Aorta (tissue), 5 donors: ENCODE measurements around the gene ZNF296. TPM values are rescaled to one million over a fixed set of nuclear protein-coding genes. Genes with fewer than 3 reads are reported as not detected.

Source experiments
- ATAC-seq: fragments of 200-7000 bp; cut with Tn5 transposase; one replicate; pipeline ENCODE4 v1.9.1; 2022; ENCODE audit warnings: moderate library complexity; ENCODE audit not compliant: low FRiP score
- DNase-seq, 2 donors: peaks; one replicate each; pipeline ENCODE4 v3.0.0-alpha.2; 2020
- H3K27ac ChIP-seq, 2 donors: one replicate each; pipeline ENCODE4 v1.5.1; 2013; ENCODE audit warnings: low read length in 2 of 2, mild to moderate bottlenecking in 2 of 2, moderate library complexity in 2 of 2, control low read depth in 1 of 2, inconsistent platforms in 1 of 2, low read depth in 1 of 2
- H3K27me3 ChIP-seq, 2 donors: one replicate each; pipeline ENCODE4 v1.6.1; 2013; ENCODE audit warnings: control low read depth in 1 of 2, low read length in 1 of 2, mild to moderate bottlenecking in 1 of 2, moderate library complexity in 1 of 2; ENCODE audit not compliant: insufficient read depth in 2 of 2, control insufficient read depth in 1 of 2
- H3K36me3 ChIP-seq, 2 donors: one replicate each; pipeline ENCODE4 v1.6.1; 2013; ENCODE audit warnings: control low read depth in 1 of 2, low read length in 1 of 2, mild to moderate bottlenecking in 1 of 2; ENCODE audit not compliant: insufficient read depth in 2 of 2, control insufficient read depth in 1 of 2
- H3K4me1 ChIP-seq, 2 donors: one replicate each; pipeline ENCODE4 v1.6.1; 2013; ENCODE audit warnings: low read length in 2 of 2, control low read depth in 1 of 2, mild to moderate bottlenecking in 1 of 2, moderate library complexity in 1 of 2; ENCODE audit not compliant: insufficient read depth in 2 of 2, control insufficient read depth in 1 of 2
- H3K4me3 ChIP-seq, 2 donors: one replicate each; pipeline ENCODE4 v1.5.1; 2013; ENCODE audit warnings: low read length in 2 of 2, control low read depth in 1 of 2, mild to moderate bottlenecking in 1 of 2
- H3K9me3 ChIP-seq: one replicate; pipeline ENCODE4 v1.6.1; 2013; ENCODE audit warnings: mild to moderate bottlenecking, low read length; ENCODE audit not compliant: control insufficient read depth
- WGBS, 2 donors: extraction: QIAGEN DNeasy Blood & Tissue Kit; methylation state at CpG; one replicate each; pipeline ENCODE4 v1.1.7; 2013; 5-methylcytosine and 5-hydroxymethylcytosine counted together
- intact Hi-C, 2 donors: fragments of 100-400 bp; cut with DNase I; formaldehyde crosslinking; loops; one replicate each; pipeline versions ENCODE4 v1.14.2 to v1.15.0; 2022
- polyA plus RNA-seq, 2 donors: library from polyadenylated mRNA; stranded (reverse); fragments of 200-250 nt; gene quantifications; one replicate each; pipeline ENCODE4 v1.2.3, GENCODE V29; 2013
- total RNA-seq, 2 donors: library from RNA; stranded (reverse); fragmentation: NEBNext Ultra II Directional; extraction: Animal tissue kit (Norgen Biotek cat#: 25700); gene quantifications; one replicate each; pipeline ENCODE4 v1.2.1, GENCODE V29; 2021
- donor health status: healthy with polysubstance abuse.
- donor health status: Bipolar disorder and iron deficiency.
- donor health status: DM: no; HTN: no; CAD: no.
- donor health status: DM: no; HTN: no; CAD: no.
- donor health status: DM: yes; HTN: yes; CAD: no.

The ZNF296 gene
- total and polyA plus RNA-seq, 4 donors: 0.19 to 1.1 (median 0.41) TPM

DNA sequence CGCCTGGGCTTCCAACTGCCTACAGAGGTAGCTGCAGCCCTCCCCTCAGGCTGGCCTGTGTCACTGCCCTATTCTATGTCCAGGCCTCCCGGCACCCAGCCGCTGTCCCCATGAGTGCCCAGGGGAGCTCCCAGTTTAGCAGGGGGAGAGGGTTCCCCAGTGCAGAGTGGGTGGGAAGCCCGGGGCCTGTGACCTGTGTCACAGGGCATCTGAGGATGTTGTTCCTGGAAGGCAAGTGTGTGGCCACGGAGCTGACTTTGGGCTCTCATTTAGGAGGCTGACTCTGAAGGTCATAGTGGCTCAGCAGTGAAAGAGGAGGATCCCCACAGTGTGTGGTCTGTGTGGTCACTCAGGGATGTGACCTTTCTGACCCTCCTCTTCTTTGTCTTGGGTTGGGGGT, 41.8 kb upstream of the ZNF296 start:
- intact Hi-C loops: no loop called here
- Histone ChIP-seq H3K4me1 (no peaks in the 10 kb centered on the region), H3K27ac (no peak overlapping the region), H3K9me3 (no peaks in the 10 kb centered on the region), H3K27me3 (no peaks in the 10 kb centered on the region), H3K4me3 (no peak overlapping the region), H3K36me3 (no peaks in the 10 kb centered on the region)
- DNase-seq (no peak), ATAC-seq (no peak)
- WGBS, 2 donors: 69 to 77% methylated on average over 5 of the region's 5 CpGs

DNA sequence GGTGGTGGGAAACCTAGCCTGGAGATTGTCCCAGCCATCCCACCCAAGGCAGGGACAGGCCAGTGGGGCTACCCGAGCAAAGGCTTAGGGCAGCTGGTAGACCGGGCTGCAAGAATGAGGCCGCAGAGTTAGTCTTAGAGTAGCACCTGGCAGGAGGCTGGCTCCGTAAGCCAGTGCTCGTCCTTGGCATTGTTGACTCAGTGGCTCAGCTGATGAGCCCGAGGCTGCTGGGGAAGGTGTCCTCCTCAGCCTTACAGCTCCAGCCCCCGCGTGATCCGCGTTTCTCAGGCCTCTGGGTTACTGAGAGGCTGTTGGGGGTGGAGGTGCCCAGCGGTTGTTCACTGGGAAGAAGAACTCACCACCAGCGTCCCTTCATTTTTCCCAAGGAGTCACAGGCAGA, 41.4 kb upstream of the ZNF296 start:
- ATAC-seq (no peak), DNase-seq (no peak)
- H3K9me3 ChIP-seq: no peaks in the 10 kb centered on the region
- intact Hi-C loops: no loop called here
- no peak overlapping the region for H3K27ac ChIP-seq
- no peaks in the 10 kb centered on the region for H3K27me3 ChIP-seq
- no peaks in the 10 kb centered on the region for H3K4me1 ChIP-seq
- no peaks in the 10 kb centered on the region for H3K36me3 ChIP-seq
- WGBS, 2 donors: 72 to 77% methylated on average over 12 of the region's 12 CpGs
- H3K4me3 ChIP-seq: no peak overlapping the region

DNA sequence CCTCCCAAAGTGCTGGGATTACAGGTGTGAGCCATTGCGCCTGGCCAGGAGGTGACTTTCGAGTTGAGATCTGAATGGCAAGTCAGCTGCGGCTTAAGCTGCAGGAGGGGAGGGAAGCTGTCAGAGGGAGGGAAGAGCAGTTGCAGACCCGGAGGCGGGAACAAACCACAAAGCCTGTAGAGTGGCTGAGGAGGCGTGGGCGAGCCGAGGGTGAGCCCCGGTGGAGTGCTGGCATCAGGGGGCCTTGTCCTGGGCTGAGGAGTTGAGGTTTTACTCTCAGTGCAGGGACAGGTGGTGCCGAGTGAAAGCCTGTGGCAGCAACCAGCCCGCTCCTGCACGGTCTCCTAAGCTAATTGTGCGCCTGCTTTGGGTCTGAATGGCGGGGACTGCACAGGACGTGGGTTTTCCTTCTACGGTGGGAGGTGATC, 40.9 kb upstream of the ZNF296 start:
- Histone ChIP-seq H3K4me3 (no peak overlapping the region), H3K36me3 (no peaks in the 10 kb centered on the region), H3K9me3 (no peaks in the 10 kb centered on the region), H3K4me1 (no peaks in the 10 kb centered on the region), H3K27ac (no peak overlapping the region), H3K27me3 (no peaks in the 10 kb centered on the region)
- DNase-seq (no peak), ATAC-seq (no peak)
- intact Hi-C loops: no loop called here
- WGBS, 2 donors: 71 to 75% methylated on average over 15 to 16 of the region's 16 CpGs

DNA sequence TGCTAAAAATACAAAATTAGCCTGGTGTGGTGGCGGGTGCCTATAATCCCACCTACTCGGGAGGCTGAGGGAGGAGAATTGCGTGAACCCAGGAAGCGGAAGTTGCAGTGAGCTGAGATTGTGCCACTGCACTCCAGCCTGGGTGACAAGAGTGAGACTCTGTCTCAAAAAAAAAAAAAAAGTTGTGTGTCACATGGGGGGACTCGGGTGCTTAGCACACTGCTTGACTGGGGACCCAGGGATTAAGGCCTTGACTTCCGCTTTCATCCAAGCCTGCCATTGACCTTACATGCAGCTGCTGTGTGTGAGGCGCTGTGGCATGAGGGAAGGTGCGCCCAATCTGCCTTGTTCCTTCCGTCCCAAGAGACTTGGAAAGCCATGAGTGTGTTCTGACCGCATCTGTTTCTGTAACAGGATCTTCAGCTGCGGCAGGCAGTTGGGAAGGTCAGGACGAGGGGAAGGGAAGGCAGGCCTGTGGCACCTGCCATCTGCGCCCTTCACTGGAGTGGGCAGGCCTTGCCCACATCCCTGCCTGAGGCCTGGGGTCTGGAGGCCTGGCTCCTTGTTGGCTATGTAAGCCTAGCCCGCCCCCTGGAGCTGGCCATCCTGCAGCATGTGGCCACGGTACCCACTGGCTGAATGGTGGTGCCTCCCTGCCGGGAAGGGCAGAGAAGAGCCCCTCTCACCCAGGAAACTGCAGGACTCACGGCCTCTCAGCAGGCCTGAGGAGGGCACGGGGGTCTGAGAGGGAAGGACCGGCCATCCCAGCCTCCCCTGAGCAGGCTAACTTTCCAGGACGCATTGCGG, 39.7 kb upstream of the ZNF296 start:
- intact Hi-C loops: no loop called here
- Histone ChIP-seq H3K36me3 (no peaks in the 10 kb centered on the region), H3K4me3 (no peak overlapping the region), H3K4me1 (no peaks in the 10 kb centered on the region), H3K27ac (no peak overlapping the region), H3K27me3 (no peaks in the 10 kb centered on the region), H3K9me3 (no peaks in the 10 kb centered on the region)
- DNase-seq (no peak), ATAC-seq (no peak)
- WGBS, 2 donors: 91 to 93% methylated on average over 21 of the region's 21 CpGs

DNA sequence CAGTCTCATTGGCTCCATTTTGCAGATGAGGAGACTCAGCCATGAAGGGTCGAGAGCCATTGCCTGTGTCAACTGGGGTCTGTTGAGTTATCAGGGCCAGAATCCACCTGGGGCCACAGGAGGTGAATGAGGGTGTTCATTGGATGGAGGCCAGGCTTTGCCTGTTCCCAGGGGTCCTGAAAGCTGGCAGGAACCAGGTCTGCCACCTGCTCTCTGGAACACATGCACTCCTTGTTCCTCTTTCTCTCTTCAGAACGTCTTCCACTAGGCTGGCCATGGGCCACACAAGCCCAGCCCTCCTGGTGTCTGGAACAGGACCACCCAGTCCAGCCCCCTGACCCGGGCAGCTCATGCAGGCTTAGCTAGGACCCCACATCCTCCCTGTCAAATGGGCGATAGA, 37.8 kb upstream of the ZNF296 start:
- ATAC-seq (no peak), DNase-seq (no peak)
- Histone ChIP-seq H3K4me3 (no peak overlapping the region), H3K36me3 (no peaks in the 10 kb centered on the region), H3K9me3 (no peaks in the 10 kb centered on the region), H3K4me1 (no peaks in the 10 kb centered on the region), H3K27ac (no peak overlapping the region), H3K27me3 (no peaks in the 10 kb centered on the region)
- intact Hi-C loops: no loop called here
- WGBS, 2 donors: 78 to 89% methylated on average over 4 of the region's 4 CpGs

DNA sequence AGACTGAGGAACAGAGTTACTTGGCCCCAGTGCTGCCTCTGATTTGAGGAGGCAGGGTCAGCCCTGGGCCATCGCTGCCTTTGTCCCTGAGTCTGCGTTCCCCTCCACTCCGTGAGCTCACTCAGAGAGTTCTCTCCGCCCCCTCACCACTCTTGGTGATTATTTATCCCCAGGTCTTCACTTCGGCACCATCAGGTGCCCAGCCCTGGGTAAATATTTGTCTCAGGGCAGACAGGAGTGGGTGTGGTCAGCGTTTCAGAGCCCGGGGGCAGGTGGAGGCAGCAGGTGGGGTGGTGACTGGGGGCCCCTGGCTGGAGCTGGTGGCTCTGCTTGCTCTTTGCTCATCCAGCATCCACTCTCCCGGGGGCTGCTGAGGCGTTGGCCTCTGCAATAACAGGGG, 37.4 kb upstream of the ZNF296 start:
- H3K4me3 ChIP-seq: no peak overlapping the region
- H3K36me3 ChIP-seq: no peaks in the 10 kb centered on the region
- no peak overlapping the region for H3K27ac ChIP-seq
- no peaks in the 10 kb centered on the region for H3K27me3 ChIP-seq
- no peaks in the 10 kb centered on the region for H3K4me1 ChIP-seq
- no peak for ATAC-seq
- H3K9me3 ChIP-seq: no peaks in the 10 kb centered on the region
- 81 to 84% methylated on average over 9 of the region's 9 CpGs for WGBS, 2 donors
- DNase-seq: no peak
- intact Hi-C loops: no loop called here

DNA sequence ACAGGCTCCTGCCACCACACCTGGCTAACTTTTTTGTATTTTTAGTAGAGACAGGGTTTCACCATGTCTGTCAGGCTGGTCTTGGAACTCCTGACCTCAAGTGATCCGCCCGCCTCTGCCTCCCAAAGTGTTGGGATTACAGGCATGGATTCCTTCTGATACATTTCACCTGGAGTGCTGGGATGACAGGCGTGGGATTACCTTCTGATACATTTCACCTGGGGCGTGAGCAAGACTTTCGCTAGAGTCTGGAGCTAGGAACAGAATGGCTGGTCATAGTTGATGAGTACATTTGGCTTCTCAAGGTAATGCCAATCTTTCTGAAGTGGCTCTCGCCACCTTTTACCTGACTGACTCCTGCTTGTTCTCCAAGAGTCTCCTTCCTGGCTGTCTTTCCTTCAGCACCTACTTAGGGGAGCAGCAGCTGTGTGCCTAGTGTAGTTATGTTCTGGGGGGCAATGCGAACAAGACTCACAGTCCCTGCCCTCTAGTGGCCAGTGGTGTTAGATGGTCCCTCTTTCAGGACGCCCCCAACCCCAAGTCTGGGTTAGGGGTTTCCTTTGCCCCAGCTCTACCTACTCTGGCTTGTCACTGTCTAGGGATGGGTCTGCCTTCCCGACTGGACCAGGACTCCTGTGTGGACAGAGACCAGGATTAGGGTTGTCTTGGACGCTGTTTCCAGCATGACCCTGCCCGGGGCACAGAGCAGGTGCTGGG, 36.0 kb upstream of the ZNF296 start:
- H3K27ac ChIP-seq: no peak overlapping the region
- no peak for DNase-seq
- no peaks in the 10 kb centered on the region for H3K36me3 ChIP-seq
- WGBS, 2 donors: 92 to 94% methylated on average over 11 of the region's 11 CpGs
- H3K4me3 ChIP-seq: no peak overlapping the region
- H3K9me3 ChIP-seq: no peaks in the 10 kb centered on the region
- intact Hi-C loops: no loop called here
- H3K4me1 ChIP-seq: no peaks in the 10 kb centered on the region
- no peak for ATAC-seq
- no peaks in the 10 kb centered on the region for H3K27me3 ChIP-seq

DNA sequence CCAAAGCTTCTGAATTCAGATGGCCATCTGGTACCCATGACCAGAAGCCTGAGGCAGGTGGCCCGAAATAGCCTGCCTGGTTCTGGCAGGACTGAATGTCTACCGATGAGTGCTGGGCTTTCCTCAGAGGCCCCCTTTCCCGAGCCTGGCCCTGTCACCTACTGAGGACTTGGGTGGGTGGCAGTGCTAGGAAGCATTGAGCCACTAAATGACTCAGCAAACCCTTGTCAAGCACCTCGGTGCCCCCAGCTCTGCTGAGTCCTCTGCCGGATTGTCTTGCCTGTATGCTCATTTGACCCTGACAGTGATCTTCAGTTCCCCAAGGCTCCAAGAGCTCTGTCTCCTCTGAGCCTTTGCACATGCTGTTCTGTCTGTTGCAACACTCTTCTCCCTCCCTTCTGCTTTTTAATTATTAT, 34.6 kb upstream of the ZNF296 start:
- no peaks in the 10 kb centered on the region for H3K4me1 ChIP-seq
- no peak overlapping the region for H3K4me3 ChIP-seq
- no peak for DNase-seq
- H3K27ac ChIP-seq: no peak overlapping the region
- WGBS, 2 donors: 83 to 84% methylated on average over 5 of the region's 5 CpGs
- no peaks in the 10 kb centered on the region for H3K36me3 ChIP-seq
- no peaks in the 10 kb centered on the region for H3K27me3 ChIP-seq
- H3K9me3 ChIP-seq: no peaks in the 10 kb centered on the region
- ATAC-seq: no peak
- intact Hi-C loops: no loop called here

DNA sequence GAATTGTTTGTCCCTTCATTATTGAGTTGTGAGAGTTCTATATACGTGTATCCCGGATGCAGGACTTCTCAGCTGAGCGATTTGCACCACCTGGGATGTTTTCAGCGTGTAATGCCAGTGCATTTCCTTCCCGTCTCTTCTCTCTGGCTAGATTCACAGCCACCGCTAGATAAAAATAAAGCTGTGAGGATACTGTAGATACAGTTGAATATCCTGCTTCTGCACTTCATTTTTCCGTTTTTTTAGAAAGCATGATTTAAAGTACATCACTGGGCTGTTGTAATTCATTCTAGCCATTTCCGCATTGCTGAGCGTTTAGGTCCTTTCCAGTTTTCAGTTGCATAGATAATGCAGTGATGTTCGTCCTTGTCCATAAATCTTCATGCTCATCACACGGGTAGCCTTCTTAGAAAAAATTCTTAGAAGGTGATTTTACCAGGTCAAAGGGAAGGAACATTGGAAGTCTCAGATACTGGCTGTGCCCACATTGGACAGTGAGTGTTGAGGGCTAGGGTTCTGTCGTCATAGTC, 31.4 kb upstream of the ZNF296 start:
- Histone ChIP-seq H3K4me3 (no peak overlapping the region), H3K27ac (no peak overlapping the region), H3K27me3 (no peaks in the 10 kb centered on the region), H3K4me1 (no peaks in the 10 kb centered on the region), H3K36me3 (no peaks in the 10 kb centered on the region), H3K9me3 (no peaks in the 10 kb centered on the region)
- DNase-seq (no peak), ATAC-seq (no peak)
- 89 to 91% methylated on average over 12 of the region's 12 CpGs for WGBS, 2 donors
- intact Hi-C loops: no loop called here
